C4-2B (cell line): ENCODE results near the gene MIOX.

Source experiments
- CTCF ChIP-seq: fragments of 450-650 bp; conservative IDR thresholded peaks from 2 replicates; pipeline ENCODE4 v1.5.1; 2017; ENCODE audit warnings: mild to moderate bottlenecking
- ZFX ChIP-seq: fragments of 450-650 bp; IDR thresholded peaks from 2 replicates; pipeline ENCODE4 v1.6.1; 2017

- TF ChIP-seq ZFX (no peak), CTCF (no peak)
Measured at GRCh38 chr22:50522208-50522805, 35.6 kb downstream of the MIOX start.
